Urothelium cell line (cell line): Measurements from ENCODE around the gene CCNYL1.
"Not testable (repeated sequence)": the region's sequence is repeated elsewhere in the genome, so short reads cannot be mapped to it uniquely, and the experiment has no call there.

Experiments
- DNase-seq: peaks from one replicate; pipeline ENCODE4 v3.0.0; 2011; ENCODE audit warnings: low spot score, mixed read lengths
- FAIRE-seq: peaks from 2 replicates; lab custom pipeline; 2011; peaks lifted over from hg19 to GRCh38; lab: Jason Lieb, UNC

The CCNYL1 gene

DNA sequence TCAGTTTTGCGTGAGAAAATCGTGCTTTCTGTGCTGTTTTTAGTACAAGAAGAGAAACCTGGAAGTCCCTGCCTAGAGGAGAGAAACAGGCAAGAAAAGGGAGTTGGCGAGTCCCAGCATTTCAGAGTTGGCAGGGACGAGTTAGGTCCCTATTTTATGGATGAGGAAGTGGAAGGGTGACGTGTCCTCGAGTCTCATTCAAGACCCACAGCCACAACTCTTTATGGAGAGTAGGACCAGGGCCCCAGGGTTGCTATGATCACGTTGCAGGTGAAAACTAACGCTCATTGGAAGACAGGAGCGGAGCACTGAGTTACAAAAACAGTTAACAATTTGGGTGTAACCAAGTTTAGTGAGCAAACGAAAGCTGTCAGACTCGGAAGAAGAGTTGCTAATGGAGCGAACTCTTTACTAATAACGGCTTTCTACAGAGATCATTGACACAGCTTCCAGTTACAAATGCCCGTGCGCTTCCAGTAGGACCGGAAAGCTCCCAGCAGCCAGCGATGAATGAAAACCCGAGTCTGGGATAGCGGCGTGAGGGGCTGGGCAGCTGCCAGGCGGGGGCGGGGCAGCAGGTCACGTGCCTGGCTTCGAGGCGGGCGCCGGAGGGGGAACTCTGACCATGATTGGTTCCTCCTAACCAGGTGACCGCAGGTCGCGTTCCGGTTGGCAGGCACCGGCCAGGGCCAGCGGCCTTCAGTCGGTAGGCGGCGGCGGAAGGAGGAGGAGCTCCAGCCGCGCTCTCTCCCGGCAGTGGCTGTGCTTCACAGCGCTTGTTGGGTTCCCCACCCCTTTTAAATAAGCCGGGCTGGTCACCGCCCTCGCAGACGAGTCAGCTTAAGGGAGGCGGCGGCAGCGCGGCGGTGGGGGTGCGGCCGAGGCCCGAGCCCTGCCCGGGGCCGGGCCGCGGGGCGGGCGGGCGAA lies at the start of gene CCNYL1:
TSS of gene CCNYL1 (plus strand) at position 827 of the 927 bp plus-strand sequence. CDS start 257 bp downstream, outside the sequence.
- FAIRE-seq (peak; percentile 93), DNase-seq (peak; percentile 100)

DNA sequence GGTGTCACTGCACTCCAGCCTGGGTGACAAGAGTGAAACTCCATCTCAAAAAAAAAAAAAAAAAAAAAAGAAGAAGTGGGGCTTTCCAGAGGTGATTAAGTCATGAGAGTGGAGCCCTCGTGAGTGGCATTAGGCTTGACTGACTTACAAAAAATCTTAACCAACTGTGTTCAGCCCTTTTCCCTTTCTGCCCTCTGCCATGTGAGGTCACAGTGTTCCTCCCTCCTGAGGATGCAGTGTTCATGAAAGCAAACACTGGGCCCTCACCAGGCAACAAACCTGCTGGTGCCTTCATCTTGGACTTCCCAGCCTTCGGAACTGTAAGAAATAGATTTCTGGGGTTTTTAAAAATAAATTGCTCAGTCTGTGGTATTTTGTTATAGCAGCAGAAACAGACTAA lies 49.2 kb upstream of the CCNYL1 start:
- no peak for FAIRE-seq
- DNase-seq: no peak

DNA sequence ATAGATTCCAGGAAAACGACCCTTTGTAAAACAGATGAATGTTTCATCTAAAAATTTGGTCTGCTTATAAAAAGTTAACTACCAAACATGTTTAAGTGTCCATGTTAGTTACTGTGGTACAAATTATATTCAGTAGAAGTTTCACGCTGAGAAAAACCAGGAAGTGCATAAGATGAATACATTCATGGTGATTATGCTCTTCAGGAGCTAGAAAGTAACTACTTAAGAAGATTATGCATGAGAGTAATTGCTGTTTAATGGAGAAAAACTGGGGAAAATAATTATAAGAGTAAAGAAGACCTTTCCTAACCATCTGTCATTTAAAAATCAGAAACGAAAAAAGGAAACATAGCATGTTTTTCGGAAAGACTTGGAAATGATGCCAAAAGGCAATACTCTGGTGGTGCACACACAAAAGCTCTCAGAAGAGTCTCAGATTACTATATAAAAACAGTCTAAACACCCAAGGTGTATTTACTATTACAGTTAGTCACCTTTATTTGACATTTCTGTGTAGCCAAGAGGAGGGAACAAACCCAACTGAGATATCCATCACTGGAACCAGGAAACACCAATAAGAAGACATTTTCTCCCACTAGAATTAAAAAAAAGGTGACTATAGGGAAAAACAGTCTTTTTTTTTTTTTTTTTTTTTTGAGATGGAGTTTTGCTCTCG lies 47.4 kb upstream of the CCNYL1 start:
- FAIRE-seq (no peak), DNase-seq (no peak)

DNA sequence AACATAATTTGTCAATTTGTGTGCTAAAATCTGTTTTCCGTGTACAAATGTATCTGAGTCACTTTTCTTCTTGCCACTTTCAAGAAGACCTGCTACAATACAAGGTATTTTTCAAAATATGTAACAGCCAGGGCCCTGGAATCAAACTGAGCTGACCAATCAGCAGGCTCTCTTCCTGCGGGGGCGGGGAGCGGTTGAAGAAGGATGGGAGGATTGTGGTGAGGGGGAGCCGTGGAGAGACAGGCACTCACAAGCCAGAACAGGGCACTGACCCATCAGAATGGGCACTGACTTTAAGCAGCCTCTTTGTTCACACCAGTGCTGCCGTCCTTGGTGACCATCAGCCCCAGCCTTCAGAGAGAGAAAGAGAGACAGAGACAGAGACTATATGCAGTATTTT lies 40.6 kb upstream of the CCNYL1 start:
- FAIRE-seq: no peak
- no peak for DNase-seq

DNA sequence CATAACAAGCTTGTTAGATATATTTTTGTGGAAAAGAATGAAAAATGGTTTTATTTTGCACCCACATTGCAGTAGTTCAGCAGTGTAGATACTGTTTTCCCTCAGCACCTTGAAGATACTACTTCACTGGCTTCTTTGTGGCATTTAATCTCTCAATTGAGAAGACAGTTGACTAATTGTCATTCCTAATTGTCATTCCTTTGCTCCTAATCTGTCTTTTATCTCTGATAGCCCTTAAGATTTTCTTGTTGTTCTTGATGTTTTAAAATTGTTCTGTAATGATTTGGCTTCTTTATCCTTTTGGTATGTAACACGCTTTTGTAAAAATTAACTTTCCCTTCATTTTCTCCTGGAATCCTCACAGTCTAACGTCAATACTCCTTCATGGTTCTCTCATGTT lies 38.0 kb upstream of the CCNYL1 start:
- DNase-seq (no peak), FAIRE-seq (no peak)

DNA sequence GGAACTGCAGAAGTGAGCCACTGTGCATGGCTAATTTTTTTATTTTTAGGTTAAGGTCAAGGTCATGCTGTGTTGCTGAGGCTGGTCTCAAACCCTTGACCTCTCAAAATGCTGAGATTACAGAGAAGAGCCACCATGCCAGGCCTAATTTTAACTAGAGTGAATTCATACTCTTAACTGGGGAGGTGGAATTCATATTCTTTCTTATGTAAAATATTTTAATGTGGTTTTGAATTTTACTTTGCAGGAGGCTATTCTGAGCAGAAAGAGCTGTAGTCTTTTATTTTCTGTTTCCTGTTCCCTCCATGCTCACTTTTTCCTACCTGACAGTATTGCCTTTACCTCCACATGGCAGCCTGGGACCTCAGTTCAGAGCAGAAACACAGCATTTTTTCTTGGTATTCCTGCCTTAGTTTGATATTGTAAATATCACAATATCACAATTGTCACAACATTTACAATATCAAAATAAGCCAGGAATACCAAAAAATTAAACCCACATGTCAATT lies 37.1 kb upstream of the CCNYL1 start:
- no peak for FAIRE-seq
- DNase-seq: no peak

DNA sequence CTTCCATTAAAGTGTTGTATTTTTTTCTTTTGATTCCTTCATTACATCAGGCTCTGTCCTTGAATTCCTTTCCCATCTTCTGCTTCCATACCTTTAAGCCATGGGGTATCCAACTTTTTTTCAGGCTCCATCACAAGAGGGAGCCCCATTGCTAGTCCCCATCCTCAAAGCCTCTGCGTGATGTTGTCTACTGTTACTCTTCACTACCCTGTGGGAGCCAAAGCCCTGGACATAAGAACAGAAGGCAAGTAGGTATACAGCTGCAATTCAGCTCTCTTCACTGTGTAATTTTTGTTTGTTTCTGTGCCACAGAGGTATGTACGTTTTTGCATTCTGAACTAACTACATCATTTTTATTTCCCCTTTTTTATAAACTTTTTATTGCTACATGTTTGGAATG lies 36.6 kb upstream of the CCNYL1 start:
- DNase-seq (no peak), FAIRE-seq (no peak)

DNA sequence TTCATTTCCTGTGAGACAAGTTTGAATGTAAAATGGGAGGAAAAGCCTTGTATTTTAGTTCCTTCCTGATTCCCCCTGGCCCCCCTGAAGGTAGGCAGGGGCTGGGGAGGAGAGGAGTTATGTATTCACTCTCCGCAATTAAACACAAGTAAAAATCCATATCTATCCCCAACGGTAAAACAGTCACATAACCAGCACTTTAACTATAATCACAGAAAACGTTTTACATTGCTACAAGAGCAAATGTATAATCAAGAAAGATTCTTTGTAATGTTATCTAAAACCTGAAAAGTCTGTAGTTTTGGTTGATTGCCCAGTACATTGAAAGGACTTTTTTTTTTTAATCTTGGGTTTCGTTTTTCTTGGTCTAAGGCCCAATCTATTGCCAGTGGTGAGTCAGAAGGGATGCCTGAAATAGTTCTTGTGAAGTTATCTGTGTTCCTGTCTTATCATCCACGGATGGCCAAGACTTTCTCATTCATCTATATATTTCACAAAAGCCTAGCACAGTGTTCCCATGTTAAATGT lies 34.5 kb upstream of the CCNYL1 start:
- DNase-seq (peak; percentile 60), FAIRE-seq (no peak)

DNA sequence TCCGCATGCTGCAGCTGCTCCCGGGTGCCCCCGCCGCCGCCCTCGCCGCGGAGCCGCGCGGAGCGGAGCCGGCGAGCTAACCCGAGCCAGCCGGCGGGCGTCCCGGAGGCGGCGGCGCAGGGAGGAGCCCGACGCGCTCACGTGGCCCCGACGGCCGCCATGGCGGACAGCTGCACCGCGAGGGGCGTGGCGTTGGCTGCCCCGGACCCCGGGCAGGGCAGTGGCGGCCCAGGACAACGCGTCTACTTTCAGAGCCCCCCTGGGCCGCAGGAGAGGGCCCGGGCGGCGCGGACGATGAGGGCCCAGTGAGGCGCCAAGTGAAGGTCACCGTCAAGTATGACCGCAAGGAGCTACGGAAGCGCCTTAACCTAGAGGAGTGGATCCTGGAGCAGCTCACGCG lies 30.0 kb upstream of the CCNYL1 start:
- DNase-seq: no peak
- no peak for FAIRE-seq

DNA sequence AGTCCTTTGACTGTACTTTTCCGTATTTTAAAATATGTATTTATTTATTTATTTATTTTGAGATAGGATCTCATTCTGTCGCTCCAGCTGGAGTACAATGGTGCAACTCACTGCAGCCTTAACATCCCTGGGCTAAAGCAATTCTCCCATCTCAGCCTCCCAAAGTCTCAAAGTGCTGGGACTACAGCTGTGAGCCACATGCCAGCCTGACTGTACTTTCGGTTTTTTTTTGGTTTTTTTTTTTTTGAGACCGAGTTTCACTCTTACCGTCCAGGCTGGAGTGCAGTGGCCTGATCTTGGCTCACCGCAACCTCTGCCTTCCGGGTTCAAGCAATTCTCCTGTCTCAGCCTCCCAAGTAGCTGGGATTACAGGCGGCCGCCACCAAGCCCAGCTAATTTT lies 28.9 kb upstream of the CCNYL1 start:
- DNase-seq (no peak), FAIRE-seq (no peak)

DNA sequence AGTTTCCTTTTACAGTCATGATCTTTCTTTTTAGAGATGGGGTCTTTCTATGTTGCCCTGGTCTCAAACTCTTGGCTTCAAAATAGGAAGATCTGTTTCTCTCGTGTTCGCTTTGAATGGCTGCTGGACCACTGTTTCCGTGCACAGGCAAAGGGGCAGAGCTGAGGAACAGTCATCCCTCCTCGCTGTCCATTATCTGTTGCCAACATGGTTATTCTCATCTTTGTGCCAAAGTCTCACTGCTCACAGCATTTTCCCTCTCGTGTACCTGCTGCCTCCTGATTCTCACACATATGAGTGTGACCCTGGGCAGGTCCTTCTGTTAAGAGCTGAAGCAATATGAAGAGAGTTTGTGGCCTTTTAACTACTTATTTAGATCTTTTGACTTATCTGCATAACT lies 28.0 kb upstream of the CCNYL1 start:
- FAIRE-seq (no peak), DNase-seq (peak; percentile 29)

DNA sequence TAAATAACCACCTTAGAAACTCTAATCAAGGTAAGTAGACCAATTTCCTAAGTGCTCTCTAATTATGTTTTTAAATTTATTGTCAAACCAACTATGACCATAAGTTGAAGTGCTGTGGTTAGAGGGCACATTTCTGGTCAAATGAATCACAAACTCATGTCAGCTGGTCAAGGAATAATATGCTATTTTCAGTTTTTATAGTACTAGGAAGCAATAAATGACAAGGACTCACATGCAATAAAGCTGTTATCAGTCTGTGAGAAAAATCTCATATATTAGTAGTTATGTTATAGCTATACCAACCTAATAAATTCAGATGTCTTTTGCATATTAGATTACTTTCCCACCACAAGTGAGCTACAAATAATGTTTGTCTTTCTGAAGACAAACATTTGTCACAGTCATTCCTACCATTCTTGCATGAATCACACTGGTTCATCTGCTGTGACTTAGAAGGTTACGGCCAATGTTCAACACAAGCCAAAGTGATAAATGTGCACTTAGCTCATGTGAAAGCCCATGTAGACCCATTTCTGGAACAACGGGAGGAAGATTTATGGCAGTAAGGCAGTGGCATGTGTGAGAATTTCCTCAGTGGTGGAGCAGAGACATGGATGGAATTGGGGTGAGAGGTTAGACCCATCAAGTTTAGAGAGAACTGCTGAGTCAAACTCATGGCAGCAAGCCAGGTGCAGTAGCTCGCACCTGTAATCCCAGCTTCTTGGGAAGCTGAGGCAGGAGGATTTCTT lies 27.4 kb upstream of the CCNYL1 start:
- peak; percentile 42 for FAIRE-seq
- peak; percentile 65 for DNase-seq

DNA sequence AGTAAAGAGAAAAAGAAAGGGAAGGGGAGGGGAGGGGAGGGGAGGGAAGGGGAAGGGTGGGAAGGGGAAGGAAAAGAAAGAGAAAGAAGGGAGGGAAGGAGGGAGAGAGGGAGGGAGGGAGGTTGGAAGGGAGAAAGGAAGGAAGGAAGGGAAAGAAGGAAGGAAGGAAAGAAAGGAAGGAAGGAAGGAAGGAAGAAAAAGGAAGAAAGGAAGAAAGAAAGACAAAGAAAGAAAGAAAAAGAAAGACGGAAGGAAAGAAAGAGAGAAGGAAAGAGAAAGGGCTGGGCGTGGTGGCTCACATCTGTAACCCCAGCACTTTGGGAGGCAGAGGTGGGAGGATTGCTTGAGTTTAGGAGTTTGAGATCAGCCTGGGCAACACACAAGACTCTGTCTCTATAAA lies 24.6 kb upstream of the CCNYL1 start:
- FAIRE-seq (no peak), DNase-seq (no peak)

DNA sequence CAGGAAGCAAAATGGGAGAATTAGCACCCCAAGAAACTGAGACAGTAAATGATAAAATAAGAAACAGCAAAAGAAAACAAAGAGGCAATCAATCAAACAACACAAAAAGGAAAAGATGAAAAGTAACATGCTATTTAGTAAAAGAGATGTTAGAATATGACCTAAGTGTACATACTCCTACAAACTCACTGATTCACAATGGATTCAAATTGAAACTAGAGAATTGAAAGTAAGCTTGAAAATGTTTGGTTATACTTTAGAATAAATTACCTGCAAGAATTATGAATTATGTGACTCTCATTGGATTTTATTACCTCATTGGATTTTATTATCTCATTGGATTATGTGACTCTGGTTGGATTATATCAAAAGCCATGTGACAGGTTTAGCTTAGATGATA lies 22.8 kb upstream of the CCNYL1 start:
- no peak for FAIRE-seq
- DNase-seq: no peak

DNA sequence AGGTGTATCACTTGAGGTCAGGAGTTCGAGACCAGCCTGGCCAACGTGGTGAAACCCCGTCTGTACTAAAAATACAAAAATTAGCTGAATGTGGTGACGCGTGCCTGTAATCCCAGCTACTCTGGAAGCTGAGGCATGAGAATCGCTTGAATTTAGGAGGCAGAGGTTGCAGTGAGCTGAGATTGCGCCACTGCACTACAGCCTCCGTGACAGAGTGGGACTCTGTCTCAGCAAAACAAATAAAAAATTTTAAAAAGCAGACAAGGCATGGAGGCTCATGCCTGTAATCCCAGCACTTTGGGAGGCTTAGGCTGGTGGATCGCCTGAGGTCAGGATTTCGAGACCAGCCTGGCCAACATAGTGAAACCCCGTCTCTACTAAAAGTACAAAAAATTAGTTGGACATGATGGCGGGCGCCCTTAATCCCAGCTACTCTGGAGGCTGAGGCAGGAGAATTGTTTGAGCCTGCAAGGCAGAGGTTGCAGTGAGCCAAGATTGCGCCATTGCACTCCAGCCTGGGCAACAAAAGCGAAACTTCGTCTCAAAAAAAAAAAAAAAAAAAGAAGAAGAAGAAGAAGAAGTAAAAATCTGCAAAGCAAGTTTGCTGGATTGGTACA lies 20.5 kb upstream of the CCNYL1 start:
- not testable (repeated sequence) for DNase-seq

DNA sequence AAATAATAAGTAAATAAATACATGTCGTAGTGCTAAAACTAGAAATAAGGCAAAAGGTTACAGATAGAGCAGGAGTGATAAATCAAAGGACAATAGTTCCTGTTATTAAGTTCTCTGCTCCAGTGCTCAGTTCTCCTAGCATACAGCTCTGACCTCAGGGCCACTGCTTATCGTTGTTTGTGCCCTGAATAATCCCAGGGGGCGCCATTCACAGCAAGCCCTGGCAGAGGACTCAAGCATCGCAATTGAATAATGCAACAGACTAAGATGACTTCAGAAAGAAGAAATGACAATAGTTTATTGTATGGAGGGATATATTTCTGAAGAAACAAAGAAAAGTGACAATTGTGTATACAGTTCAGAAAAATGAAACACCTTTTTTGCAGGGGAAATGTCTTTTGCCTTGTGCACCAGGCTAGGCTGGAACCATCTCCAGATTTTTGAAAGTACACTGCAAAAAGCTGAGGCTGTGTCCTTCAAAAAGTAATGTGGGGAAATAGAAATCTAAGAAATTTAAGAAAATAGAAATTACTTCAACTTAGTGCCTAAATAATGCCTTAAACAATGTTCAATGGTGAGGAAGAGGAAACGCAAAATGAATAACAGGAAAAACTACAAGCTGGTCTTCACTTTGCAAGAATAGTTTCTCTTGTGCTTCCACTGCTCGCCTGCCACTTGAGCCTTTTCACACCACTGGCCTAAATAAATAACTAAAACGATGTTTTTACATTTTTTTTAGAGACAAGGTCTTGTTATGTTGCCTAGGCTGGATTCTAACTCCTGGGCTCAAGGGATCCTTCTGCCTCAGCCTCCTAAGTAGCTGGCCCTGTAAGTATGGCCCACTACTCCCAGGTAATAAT lies 19.0 kb upstream of the CCNYL1 start:
- DNase-seq (peak; percentile 26), FAIRE-seq (no peak)

More for the DNA sequence above, 20.5 kb upstream of the CCNYL1 start:
- FAIRE-seq: not testable (repeated sequence)

DNA sequence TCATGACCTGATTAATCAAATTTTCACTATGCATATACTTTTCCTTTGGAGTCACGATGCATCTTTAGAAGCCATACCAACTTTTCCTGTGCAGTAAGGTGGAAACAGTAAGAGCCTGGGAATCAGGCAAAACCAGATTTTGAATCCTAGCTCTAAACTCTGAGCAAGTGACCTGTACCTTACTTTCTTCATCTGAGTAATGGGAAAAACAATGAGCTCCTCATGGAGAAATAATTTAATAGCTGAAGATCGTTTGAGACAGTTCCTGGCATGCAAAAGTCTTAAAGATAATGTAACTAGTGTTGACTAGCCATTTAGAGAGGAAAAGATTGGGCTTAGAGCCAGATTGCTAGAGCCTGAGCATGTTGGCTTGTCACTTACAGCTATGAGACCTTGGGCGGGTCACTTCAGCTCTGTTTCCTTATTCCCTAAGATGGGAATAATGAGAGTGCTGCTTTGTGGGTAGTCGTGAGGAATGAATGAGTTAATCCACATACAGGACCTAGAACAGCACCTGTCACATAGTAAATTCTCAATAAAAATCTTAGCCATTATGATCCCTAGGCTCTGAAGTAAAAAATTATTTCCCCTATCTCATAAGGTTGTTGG lies 17.7 kb upstream of the CCNYL1 start:
- FAIRE-seq: no peak
- no peak for DNase-seq

DNA sequence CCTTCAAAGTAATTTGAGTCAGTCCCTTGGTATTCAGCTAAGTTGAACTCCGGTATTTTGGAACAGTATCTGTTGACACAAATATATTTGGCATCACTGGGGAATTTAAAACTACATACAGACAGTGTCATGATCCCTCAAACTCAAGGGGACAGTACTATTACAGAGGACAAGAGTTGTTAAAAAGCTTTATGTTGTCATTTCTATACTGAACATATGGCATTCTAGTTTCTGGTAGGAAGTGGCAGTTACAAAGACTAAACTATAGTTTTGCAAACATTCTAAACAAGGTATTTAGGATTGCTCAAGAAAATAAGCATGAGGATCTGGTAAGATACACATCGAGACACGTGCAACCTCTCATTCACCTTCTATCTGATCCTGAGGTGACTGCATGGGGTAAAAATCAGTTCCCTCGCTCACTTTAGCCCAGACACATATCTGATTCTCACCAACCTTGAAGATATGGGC lies 16.6 kb upstream of the CCNYL1 start:
- no peak for FAIRE-seq

DNA sequence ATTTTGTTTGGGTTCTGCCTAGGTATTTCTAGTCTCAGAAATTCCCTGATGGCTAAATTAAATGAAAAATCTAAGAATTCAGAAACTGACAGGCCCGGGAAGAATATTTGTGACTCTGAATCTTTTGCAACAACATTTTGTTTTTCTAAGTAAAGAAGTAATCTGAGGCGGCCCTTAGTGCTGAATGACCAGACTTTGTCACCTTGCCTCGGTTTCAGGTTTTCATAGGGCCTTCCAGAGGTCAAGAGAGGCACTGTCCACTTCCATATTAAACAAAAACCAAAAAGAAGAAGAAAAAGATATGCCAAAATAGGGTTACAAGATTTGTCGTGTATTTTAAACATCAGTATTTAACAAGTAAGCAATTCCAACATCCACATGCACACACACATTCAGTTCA lies 16.1 kb upstream of the CCNYL1 start:
- DNase-seq (no peak), FAIRE-seq (no peak)

More for the DNA sequence above, 16.6 kb upstream of the CCNYL1 start:
- no peak for DNase-seq
